ENCODE data around the gene EML6. TPM values are rescaled to one million over a fixed set of nuclear protein-coding genes. Genes with fewer than 3 reads are reported as not detected.

The EML6 gene
- total RNA-seq, 3 donors from 2014 or later (not counting 1 experiment from before 2014, with no cell fraction given) = 1.7 to 3.2 (median 2.4) TPM

GRCh38 chr2:54805255-54805654, 81.8 kb downstream of the EML6 start:
- no peak overlapping the region for H3K27ac ChIP-seq (ENCODE audit: low read length)
- no peak overlapping the region for H3K4me3 Mint-ChIP-seq
- H3K9me3 ChIP-seq (ENCODE audit: control insufficient read depth, insufficient read depth, low read length) = no peaks in the 10 kb centered on the region
- no peak overlapping the region for H3K4me3 ChIP-seq (ENCODE audit: low read length)
- H3K36me3 ChIP-seq (ENCODE audit: control insufficient read depth, insufficient read depth, low read length) = no peaks in the 10 kb centered on the region
- TF ChIP-seq, protein P1, sequence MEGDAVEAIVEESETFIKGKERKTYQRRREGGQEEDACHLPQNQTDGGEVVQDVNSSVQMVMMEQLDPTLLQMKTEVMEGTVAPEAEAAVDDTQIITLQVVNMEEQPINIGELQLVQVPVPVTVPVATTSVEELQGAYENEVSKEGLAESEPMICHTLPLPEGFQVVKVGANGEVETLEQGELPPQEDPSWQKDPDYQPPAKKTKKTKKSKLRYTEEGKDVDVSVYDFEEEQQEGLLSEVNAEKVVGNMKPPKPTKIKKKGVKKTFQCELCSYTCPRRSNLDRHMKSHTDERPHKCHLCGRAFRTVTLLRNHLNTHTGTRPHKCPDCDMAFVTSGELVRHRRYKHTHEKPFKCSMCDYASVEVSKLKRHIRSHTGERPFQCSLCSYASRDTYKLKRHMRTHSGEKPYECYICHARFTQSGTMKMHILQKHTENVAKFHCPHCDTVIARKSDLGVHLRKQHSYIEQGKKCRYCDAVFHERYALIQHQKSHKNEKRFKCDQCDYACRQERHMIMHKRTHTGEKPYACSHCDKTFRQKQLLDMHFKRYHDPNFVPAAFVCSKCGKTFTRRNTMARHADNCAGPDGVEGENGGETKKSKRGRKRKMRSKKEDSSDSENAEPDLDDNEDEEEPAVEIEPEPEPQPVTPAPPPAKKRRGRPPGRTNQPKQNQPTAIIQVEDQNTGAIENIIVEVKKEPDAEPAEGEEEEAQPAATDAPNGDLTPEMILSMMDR (IDR thresholded peaks at IDR 0.05) = no peak
- H3K27me3 ChIP-seq (ENCODE audit: control insufficient read depth, insufficient read depth, low read length) = no peaks in the 10 kb centered on the region
- H3K36me3 Mint-ChIP-seq = no peaks in the 10 kb centered on the region
- no CpG with 5 or more reads among the region's 1 CpG for WGBS (ENCODE audit: insufficient coverage)
- H3K27me3 Mint-ChIP-seq (ENCODE audit: low read depth in 2 of 2) = peaks cover 5 to 30% of the 10 kb centered on the region in 2 donors
- H3K27ac Mint-ChIP-seq = no peak overlapping the region
- no peak for ATAC-seq
- H3K4me1 ChIP-seq (ENCODE audit: control insufficient read depth, insufficient read depth, low read length) = no peaks in the 10 kb centered on the region
- no peaks in the 10 kb centered on the region for H3K9me3 Mint-ChIP-seq
- H3K4me1 Mint-ChIP-seq = peaks cover 10 to 12% of the 10 kb centered on the region in 2 donors
- DNase-seq = no peak
- intact Hi-C loops (cut with micrococcal nuclease) = no loop called here

DNA sequence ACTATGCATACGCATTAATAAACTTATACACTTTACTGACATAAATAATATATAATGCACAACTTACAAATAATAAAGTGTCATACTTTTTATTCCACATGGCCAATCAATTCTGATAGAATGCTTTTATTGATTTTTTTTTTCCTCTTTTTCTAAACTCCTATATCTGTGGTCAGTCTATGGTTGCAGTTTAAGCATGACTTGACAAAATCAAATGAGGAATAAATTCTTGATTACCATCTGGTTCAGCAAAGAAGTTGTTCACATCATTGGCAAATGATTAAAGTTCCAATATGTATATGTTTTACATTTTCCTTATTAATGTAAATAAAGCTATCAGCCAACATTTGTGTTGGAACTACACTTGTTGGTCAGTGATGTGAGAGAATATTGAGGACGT, 83.5 kb downstream of the EML6 start:
- Histone ChIP-seq H3K9me3 (ENCODE audit: control insufficient read depth, insufficient read depth, low read length) (no peaks in the 10 kb centered on the region), H3K27ac (ENCODE audit: low read length) (no peak overlapping the region), H3K36me3 (ENCODE audit: control insufficient read depth, insufficient read depth, low read length) (no peaks in the 10 kb centered on the region), H3K4me3 (ENCODE audit: low read length) (no peak overlapping the region), H3K27me3 (ENCODE audit: control insufficient read depth, insufficient read depth, low read length) (no peaks in the 10 kb centered on the region), H3K4me1 (ENCODE audit: control insufficient read depth, insufficient read depth, low read length) (no peaks in the 10 kb centered on the region)
- Mint-ChIP-seq H3K27me3 (ENCODE audit: low read depth in 2 of 2) (peaks cover 14 to 30% of the 10 kb centered on the region in 2 donors), H3K4me3 (no peak overlapping the region), H3K27ac (no peak overlapping the region), H3K36me3 (no peaks in the 10 kb centered on the region), H3K4me1 (peaks cover 10 to 12% of the 10 kb centered on the region in 2 donors), H3K9me3 (no peaks in the 10 kb centered on the region)
- intact Hi-C loops (cut with micrococcal nuclease) = no loop called here
- TF ChIP-seq, protein P1 (IDR thresholded peaks at IDR 0.05) = no peak
- DNase-seq (no peak), ATAC-seq (no peak)
- WGBS (ENCODE audit: insufficient coverage) = 100% methylated on average over 1 of the region's 2 CpGs

- Mint-ChIP-seq H3K27me3 (ENCODE audit: low read depth in 2 of 2) (peaks cover 14 to 23% of the 10 kb centered on the region in 2 donors), H3K36me3 (no peaks in the 10 kb centered on the region), H3K27ac (no peak overlapping the region), H3K9me3 (no peaks in the 10 kb centered on the region), H3K4me3 (no peak overlapping the region), H3K4me1 (peaks cover 10 to 12% of the 10 kb centered on the region in 2 donors)
- TF ChIP-seq, protein P1 (IDR thresholded peaks at IDR 0.05) = no peak
- H3K27ac ChIP-seq (ENCODE audit: low read length) = no peak overlapping the region
- no peak for ATAC-seq
- no peaks in the 10 kb centered on the region for H3K4me1 ChIP-seq (ENCODE audit: control insufficient read depth, insufficient read depth, low read length)
- intact Hi-C loops (cut with micrococcal nuclease) = no loop called here
- DNase-seq = no peak
- no peaks in the 10 kb centered on the region for H3K27me3 ChIP-seq (ENCODE audit: control insufficient read depth, insufficient read depth, low read length)
- H3K36me3 ChIP-seq (ENCODE audit: control insufficient read depth, insufficient read depth, low read length) = no peaks in the 10 kb centered on the region
- 71% methylated on average over 1 of the region's 1 CpG for WGBS (ENCODE audit: insufficient coverage)
- no peaks in the 10 kb centered on the region for H3K9me3 ChIP-seq (ENCODE audit: control insufficient read depth, insufficient read depth, low read length)
- no peak overlapping the region for H3K4me3 ChIP-seq (ENCODE audit: low read length)
Measured at GRCh38 chr2:54808661-54809060, 85.2 kb downstream of the EML6 start.

GRCh38 chr2:54809819-54810218, 86.4 kb downstream of the EML6 start:
- H3K9me3 Mint-ChIP-seq = no peaks in the 10 kb centered on the region
- TF ChIP-seq, protein P1 (IDR thresholded peaks at IDR 0.05) = no peak
- no peak overlapping the region for H3K4me3 Mint-ChIP-seq
- no peak overlapping the region for H3K27ac Mint-ChIP-seq
- intact Hi-C loops (cut with micrococcal nuclease) = no loop called here
- no peak overlapping the region for H3K4me3 ChIP-seq (ENCODE audit: low read length)
- ATAC-seq = no peak
- H3K27ac ChIP-seq (ENCODE audit: low read length) = no peak overlapping the region
- H3K9me3 ChIP-seq (ENCODE audit: control insufficient read depth, insufficient read depth, low read length) = no peaks in the 10 kb centered on the region
- H3K4me1 ChIP-seq (ENCODE audit: control insufficient read depth, insufficient read depth, low read length) = no peaks in the 10 kb centered on the region
- H3K4me1 Mint-ChIP-seq = peaks cover 2 to 4% of the 10 kb centered on the region in 2 donors
- H3K27me3 ChIP-seq (ENCODE audit: control insufficient read depth, insufficient read depth, low read length) = no peaks in the 10 kb centered on the region
- no peak for DNase-seq
- no peaks in the 10 kb centered on the region for H3K36me3 ChIP-seq (ENCODE audit: control insufficient read depth, insufficient read depth, low read length)
- H3K36me3 Mint-ChIP-seq = no peaks in the 10 kb centered on the region
- peaks cover 17 to 23% of the 10 kb centered on the region in 2 donors for H3K27me3 Mint-ChIP-seq (ENCODE audit: low read depth in 2 of 2)
